ENCODE results near the gene SRRM3. TPM values are rescaled to one million over a fixed set of nuclear protein-coding genes. Genes with fewer than 3 reads are reported as not detected.
"Not testable (repeated sequence)": the region's sequence is repeated elsewhere in the genome, so short reads cannot be mapped to it uniquely, and the experiment has no call there.

SRRM3 gene
- total RNA-seq, 2 experiments from 2014 or later: 0.09 TPM; not detected in 1

- CTCF ChIA-PET: interaction anchor here (0.6 kb wide), 1 partner anchor 174 kb away, joined by 3 read pairs; no protein-coding TSS in a partner anchor
- ATAC-seq (no peak), DNase-seq (no peak)
- no peaks in the 10 kb centered on the region for H3K27me3 Mint-ChIP-seq
- H3K4me1 Mint-ChIP-seq: peaks cover 22% of the 10 kb centered on the region
- H3K9me3 Mint-ChIP-seq (ENCODE audit: low read depth): no peaks in the 10 kb centered on the region
- H3K4me3 Mint-ChIP-seq: no peak overlapping the region
- no peak overlapping the region for H3K27ac Mint-ChIP-seq
- intact Hi-C loops (cut with DNase I, micrococcal nuclease): no loop called here
- H3K36me3 Mint-ChIP-seq (ENCODE audit: low read depth): peaks cover 44% of the 10 kb centered on the region
- POLR2A ChIA-PET: interaction anchor here (0.7 kb wide), 1 partner anchor 35 kb away, joined by 3 read pairs; no protein-coding TSS in a partner anchor
Measured at GRCh38 chr7:76325811-76326210, 124.1 kb downstream of the SRRM3 start.

GRCh38 chr7:76326646-76327233 is 125.0 kb downstream of the SRRM3 start:
- peaks cover 22% of the 10 kb centered on the region for H3K4me1 Mint-ChIP-seq
- DNase-seq: no peak
- CTCF ChIA-PET: interaction anchor here (1.2 kb wide), 1 partner anchor 9 kb away, joined by 5 read pairs; no protein-coding TSS in a partner anchor
- no peaks in the 10 kb centered on the region for H3K9me3 Mint-ChIP-seq (ENCODE audit: low read depth)
- POLR2A ChIA-PET: interaction anchor here (0.6 to 0.7 kb wide), 2 partner anchors 25 to 36 kb away, joined by 3 read pairs; no protein-coding TSS in a partner anchor
- no peak overlapping the region for H3K27ac Mint-ChIP-seq
- no peak overlapping the region for H3K4me3 Mint-ChIP-seq
- ATAC-seq: no peak
- H3K27me3 Mint-ChIP-seq: no peaks in the 10 kb centered on the region
- H3K36me3 Mint-ChIP-seq (ENCODE audit: low read depth): peaks cover 49% of the 10 kb centered on the region
- intact Hi-C loops (cut with DNase I, micrococcal nuclease): no loop called here

- intact Hi-C loops (cut with DNase I, micrococcal nuclease): no loop called here
- Mint-ChIP-seq H3K4me3 (no peak overlapping the region), H3K4me1 (peaks cover 25% of the 10 kb centered on the region), H3K9me3 (ENCODE audit: low read depth) (no peaks in the 10 kb centered on the region), H3K36me3 (ENCODE audit: low read depth) (peaks cover 56% of the 10 kb centered on the region), H3K27me3 (no peaks in the 10 kb centered on the region), H3K27ac (peak overlapping the region; percentile 29)
- POLR2A ChIA-PET: no interaction called here
- DNase-seq (no peak), ATAC-seq (peak; percentile 71)
- CTCF ChIA-PET: no interaction called here
Measured at GRCh38 chr7:76327610-76328009, 125.9 kb downstream of the SRRM3 start.

- Mint-ChIP-seq H3K4me1 (peaks cover 25% of the 10 kb centered on the region), H3K4me3 (no peak overlapping the region), H3K27ac (peak overlapping the region; percentile 29), H3K9me3 (ENCODE audit: low read depth) (no peaks in the 10 kb centered on the region), H3K36me3 (ENCODE audit: low read depth) (peaks cover 58% of the 10 kb centered on the region), H3K27me3 (no peaks in the 10 kb centered on the region)
- ATAC-seq (no peak), DNase-seq (no peak)
- POLR2A ChIA-PET: no interaction called here
- CTCF ChIA-PET: no interaction called here
- intact Hi-C loops (cut with DNase I, micrococcal nuclease): no loop called here
Measured at GRCh38 chr7:76328389-76328788, 126.7 kb downstream of the SRRM3 start.

GRCh38 chr7:76329479-76329878 is 127.8 kb downstream of the SRRM3 start:
- H3K9me3 Mint-ChIP-seq (ENCODE audit: low read depth): no peaks in the 10 kb centered on the region
- no peak overlapping the region for H3K4me3 Mint-ChIP-seq
- H3K27me3 Mint-ChIP-seq: no peaks in the 10 kb centered on the region
- ChIA-PET POLR2A (no interaction called here), CTCF (interaction anchor here (0.7 kb wide), 1 partner anchor 13 kb away, joined by 3 read pairs; no protein-coding TSS in a partner anchor)
- DNase-seq (no peak), ATAC-seq (no peak)
- peaks cover 58% of the 10 kb centered on the region for H3K36me3 Mint-ChIP-seq (ENCODE audit: low read depth)
- intact Hi-C loops (cut with DNase I, micrococcal nuclease): no loop called here
- peaks cover 29% of the 10 kb centered on the region for H3K4me1 Mint-ChIP-seq
- H3K27ac Mint-ChIP-seq: no peak overlapping the region

GRCh38 chr7:76330261-76330660 is 128.6 kb downstream of the SRRM3 start:
- POLR2A ChIA-PET: no interaction called here
- intact Hi-C loops (cut with DNase I, micrococcal nuclease): no loop called here
- DNase-seq: no peak
- Mint-ChIP-seq H3K9me3 (ENCODE audit: low read depth) (no peaks in the 10 kb centered on the region), H3K4me1 (peaks cover 29% of the 10 kb centered on the region), H3K27me3 (no peaks in the 10 kb centered on the region), H3K36me3 (ENCODE audit: low read depth) (peaks cover 53% of the 10 kb centered on the region), H3K4me3 (no peak overlapping the region), H3K27ac (no peak overlapping the region)
- CTCF ChIA-PET: interaction anchor here (0.5 kb wide), 1 partner anchor 569 kb away, joined by 3 read pairs; no protein-coding TSS in a partner anchor
- ATAC-seq: no peak

GRCh38 chr7:76330673-76331072 is 129.0 kb downstream of the SRRM3 start:
- Mint-ChIP-seq H3K4me3 (no peak overlapping the region), H3K4me1 (peaks cover 29% of the 10 kb centered on the region), H3K27me3 (no peaks in the 10 kb centered on the region), H3K9me3 (ENCODE audit: low read depth) (no peaks in the 10 kb centered on the region), H3K27ac (no peak overlapping the region), H3K36me3 (ENCODE audit: low read depth) (peaks cover 51% of the 10 kb centered on the region)
- no peak for DNase-seq
- ATAC-seq: no peak
- POLR2A ChIA-PET: no interaction called here
- intact Hi-C loops (cut with DNase I, micrococcal nuclease): no loop called here
- CTCF ChIA-PET: interaction anchor here (0.5 kb wide), 1 partner anchor 569 kb away, joined by 3 read pairs; no protein-coding TSS in a partner anchor

GRCh38 chr7:76332078-76332477 is 130.4 kb downstream of the SRRM3 start:
- ATAC-seq (no peak), DNase-seq (no peak)
- Mint-ChIP-seq H3K4me1 (peaks cover 38% of the 10 kb centered on the region), H3K4me3 (no peak overlapping the region), H3K9me3 (ENCODE audit: low read depth) (no peaks in the 10 kb centered on the region), H3K27me3 (no peaks in the 10 kb centered on the region), H3K36me3 (ENCODE audit: low read depth) (peaks cover 50% of the 10 kb centered on the region), H3K27ac (peak overlapping the region; percentile 55)
- intact Hi-C loops (cut with DNase I, micrococcal nuclease): no loop called here
- ChIA-PET CTCF (interaction anchor here (1.4 kb wide), 1 partner anchor 17 kb away, joined by 3 read pairs; no protein-coding TSS in a partner anchor), POLR2A (no interaction called here)

GRCh38 chr7:76333511-76334101 is 131.9 kb downstream of the SRRM3 start:
- Mint-ChIP-seq H3K4me1 (peaks cover 38% of the 10 kb centered on the region), H3K27ac (peak overlapping the region; percentile 11)
- ATAC-seq: no peak

GRCh38 chr7:76334320-76334967 is 132.7 kb downstream of the SRRM3 start:
- DNase-seq (no peak), ATAC-seq (no peak)
- Mint-ChIP-seq H3K4me1 (peaks cover 33% of the 10 kb centered on the region), H3K27ac (no peak overlapping the region), H3K9me3 (ENCODE audit: low read depth) (no peaks in the 10 kb centered on the region), H3K27me3 (no peaks in the 10 kb centered on the region), H3K36me3 (ENCODE audit: low read depth) (peaks cover 44% of the 10 kb centered on the region), H3K4me3 (no peak overlapping the region)
- POLR2A ChIA-PET: no interaction called here
- CTCF ChIA-PET: no interaction called here
- intact Hi-C loops (cut with DNase I, micrococcal nuclease): no loop called here

More at GRCh38 chr7:76333511-76334101, 131.9 kb downstream of the SRRM3 start:
- CTCF ChIA-PET: interaction anchor here (1.4 kb wide), 1 partner anchor 26 kb away, joined by 3 read pairs; the partner anchor contains the start of gene YWHAG
- no peak overlapping the region for H3K4me3 Mint-ChIP-seq
- no peak for DNase-seq
- POLR2A ChIA-PET: no interaction called here
- no peaks in the 10 kb centered on the region for H3K27me3 Mint-ChIP-seq
- no peaks in the 10 kb centered on the region for H3K9me3 Mint-ChIP-seq (ENCODE audit: low read depth)
- H3K36me3 Mint-ChIP-seq (ENCODE audit: low read depth): peaks cover 51% of the 10 kb centered on the region
- intact Hi-C loops (cut with DNase I, micrococcal nuclease): no loop called here

GRCh38 chr7:76335417-76335816 is 133.7 kb downstream of the SRRM3 start:
- DNase-seq; H3K27ac Mint-ChIP-seq; POLR2A ChIA-PET; intact Hi-C loops (cut with DNase I, micrococcal nuclease); H3K9me3 Mint-ChIP-seq (ENCODE audit: low read depth); H3K27me3 Mint-ChIP-seq; H3K4me3 Mint-ChIP-seq; ATAC-seq: not testable (repeated sequence)
- CTCF ChIA-PET: interaction anchor here (1.1 to 1.3 kb wide), 2 partner anchors 17 to 21 kb away, joined by 3 to 5 read pairs; no protein-coding TSS in a partner anchor
- peaks cover 36% of the 10 kb centered on the region for H3K4me1 Mint-ChIP-seq
- peaks cover 44% of the 10 kb centered on the region for H3K36me3 Mint-ChIP-seq (ENCODE audit: low read depth)
